ENCODE results near the gene CDKL4.

GRCh38 chr2:39154944-39155343, 88.8 kb downstream of the CDKL4 start:
- TF ChIP-seq CTCF (IDR thresholded peaks at IDR 0.05; ENCODE audit: low read depth, low read length), result no peak
- no peak for TF ChIP-seq EZH2phosphoT487 (IDR thresholded peaks at IDR 0.05; ENCODE audit: low read depth)
